ENCODE results near the gene SLC39A9.

DNA sequence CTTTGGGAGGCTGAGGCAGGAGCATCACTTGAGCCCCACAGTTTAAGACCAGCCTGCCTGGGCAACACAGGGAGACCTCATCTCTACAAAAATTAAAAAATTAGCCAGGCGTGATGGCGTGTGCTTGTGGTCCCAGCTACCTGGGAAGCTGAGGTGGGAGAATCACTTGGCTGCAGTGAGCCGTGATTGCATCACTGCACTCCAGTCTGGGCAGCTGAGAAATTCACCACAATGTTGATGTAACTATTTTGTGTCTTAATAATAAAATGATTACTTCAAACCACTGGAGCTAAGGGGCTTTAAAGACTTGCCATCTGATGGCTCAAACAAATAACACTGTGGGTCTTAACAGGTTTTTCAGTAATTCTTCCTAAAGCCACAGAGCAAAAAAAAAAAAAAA, 11.2 kb upstream of the SLC39A9 start:
- TF ChIP-seq, protein P1, sequence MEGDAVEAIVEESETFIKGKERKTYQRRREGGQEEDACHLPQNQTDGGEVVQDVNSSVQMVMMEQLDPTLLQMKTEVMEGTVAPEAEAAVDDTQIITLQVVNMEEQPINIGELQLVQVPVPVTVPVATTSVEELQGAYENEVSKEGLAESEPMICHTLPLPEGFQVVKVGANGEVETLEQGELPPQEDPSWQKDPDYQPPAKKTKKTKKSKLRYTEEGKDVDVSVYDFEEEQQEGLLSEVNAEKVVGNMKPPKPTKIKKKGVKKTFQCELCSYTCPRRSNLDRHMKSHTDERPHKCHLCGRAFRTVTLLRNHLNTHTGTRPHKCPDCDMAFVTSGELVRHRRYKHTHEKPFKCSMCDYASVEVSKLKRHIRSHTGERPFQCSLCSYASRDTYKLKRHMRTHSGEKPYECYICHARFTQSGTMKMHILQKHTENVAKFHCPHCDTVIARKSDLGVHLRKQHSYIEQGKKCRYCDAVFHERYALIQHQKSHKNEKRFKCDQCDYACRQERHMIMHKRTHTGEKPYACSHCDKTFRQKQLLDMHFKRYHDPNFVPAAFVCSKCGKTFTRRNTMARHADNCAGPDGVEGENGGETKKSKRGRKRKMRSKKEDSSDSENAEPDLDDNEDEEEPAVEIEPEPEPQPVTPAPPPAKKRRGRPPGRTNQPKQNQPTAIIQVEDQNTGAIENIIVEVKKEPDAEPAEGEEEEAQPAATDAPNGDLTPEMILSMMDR (conservative IDR thresholded peaks at IDR 0.05; ENCODE audit: low read depth in 2 of 2), result no peak
- TF ChIP-seq POLR2AphosphoS5 (IDR thresholded peaks at IDR 0.05; ENCODE audit: low read depth), result no peak

Measured in GM23338 (cell line).